ENCODE data around the gene JAG2. TPM values are rescaled to one million over a fixed set of nuclear protein-coding genes. Genes with fewer than 3 reads are reported as not detected.

Gene JAG2
- polyA plus RNA-seq, 2 donors, result 18.7 to 32.4 TPM

DNA sequence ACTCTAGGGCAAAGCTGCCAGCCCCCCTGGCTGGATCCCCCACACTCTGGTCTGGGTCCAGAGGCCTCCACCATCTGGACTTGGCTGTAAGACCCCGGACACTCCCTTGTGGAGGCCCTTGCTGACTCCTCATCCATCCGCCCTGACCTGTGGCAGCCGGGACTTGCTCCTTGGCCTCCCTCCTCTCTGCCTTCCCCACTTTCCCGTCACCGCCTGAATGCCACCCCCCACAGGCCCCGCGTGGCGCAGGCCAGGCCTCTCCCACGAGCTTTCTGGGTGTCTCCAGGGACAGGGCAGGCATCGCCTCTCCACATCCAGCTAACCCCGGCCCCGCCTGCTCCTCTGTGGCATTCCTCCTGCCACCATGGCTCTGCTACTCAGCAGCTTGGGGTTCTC lies 14.1 kb downstream of the JAG2 start:
- Histone ChIP-seq H3K27me3 (ENCODE audit: control insufficient read depth in 1 of 2, insufficient read depth in 2 of 2, low read length in 2 of 2) (no peaks in the 10 kb centered on the region), H3K9me3 (ENCODE audit: control insufficient read depth in 2 of 2, insufficient read depth in 1 of 2, low read depth in 1 of 2, low read length in 1 of 2) (no peaks in the 10 kb centered on the region), H3K4me3 (ENCODE audit: low read depth in 1 of 2, low read length in 2 of 2) (no peak overlapping the region), H3K36me3 (ENCODE audit: control insufficient read depth in 2 of 2, insufficient read depth in 2 of 2, low read length in 1 of 2) (peaks cover 0 to 2% of the 10 kb centered on the region in 2 donors), H3K4me1 (ENCODE audit: control insufficient read depth in 2 of 2, insufficient read depth in 2 of 2, low read length in 1 of 2) (peaks cover 0 to 3% of the 10 kb centered on the region in 2 donors), H3K27ac (ENCODE audit: low read depth in 2 of 2, low read length in 1 of 2) (no peak overlapping the region)
- 66 to 74% methylated on average over 11 to 12 of the region's 12 CpGs for WGBS, 2 donors

DNA sequence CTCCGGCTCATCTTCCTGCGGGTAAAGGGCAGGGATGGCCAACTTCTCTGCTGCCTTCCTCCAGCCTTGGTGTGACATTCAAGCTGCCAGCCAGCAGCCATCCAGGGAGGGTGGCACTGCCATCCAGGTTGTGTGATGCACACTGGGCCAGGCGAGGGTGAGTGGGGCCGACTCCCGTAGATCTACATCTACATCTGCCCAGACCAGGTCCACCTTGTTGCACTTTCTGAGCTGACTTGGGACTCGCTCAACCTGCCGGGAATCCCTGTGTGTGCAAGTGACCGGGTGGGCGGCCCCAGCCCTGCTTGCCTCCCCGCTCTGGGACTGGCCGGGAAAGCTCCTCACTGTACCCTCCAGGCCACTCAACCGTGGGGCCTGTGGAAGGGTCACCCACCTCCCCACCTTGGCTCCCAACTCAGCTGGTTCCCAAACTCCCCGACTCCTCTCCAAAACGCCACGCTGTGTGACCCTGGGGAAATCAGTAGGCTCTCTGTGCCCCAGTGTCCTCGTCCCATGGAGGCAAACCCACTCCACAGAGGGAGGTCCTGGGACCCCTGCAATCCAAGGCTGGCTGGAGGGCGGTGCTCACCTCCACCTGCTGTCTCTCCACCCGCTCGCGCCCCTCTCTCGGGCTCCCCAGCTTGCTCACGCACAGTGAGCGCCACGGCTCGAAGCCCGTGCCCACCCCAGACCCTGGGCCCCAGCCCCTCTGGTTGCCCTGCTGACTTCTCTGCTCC lies 14.7 kb downstream of the JAG2 start:
- Histone ChIP-seq H3K9me3 (ENCODE audit: control insufficient read depth in 2 of 2, insufficient read depth in 1 of 2, low read depth in 1 of 2, low read length in 1 of 2) (no peaks in the 10 kb centered on the region), H3K27ac (ENCODE audit: low read depth in 2 of 2, low read length in 1 of 2) (no peak overlapping the region), H3K4me3 (ENCODE audit: low read depth in 1 of 2, low read length in 2 of 2) (no peak overlapping the region), H3K4me1 (ENCODE audit: control insufficient read depth in 2 of 2, insufficient read depth in 2 of 2, low read length in 1 of 2) (peaks cover 0 to 3% of the 10 kb centered on the region in 2 donors), H3K27me3 (ENCODE audit: control insufficient read depth in 1 of 2, insufficient read depth in 2 of 2, low read length in 2 of 2) (no peaks in the 10 kb centered on the region), H3K36me3 (ENCODE audit: control insufficient read depth in 2 of 2, insufficient read depth in 2 of 2, low read length in 1 of 2) (peaks cover 0 to 2% of the 10 kb centered on the region in 2 donors)
- WGBS, 2 donors, result 84 to 87% methylated on average over 25 to 26 of the region's 26 CpGs

DNA sequence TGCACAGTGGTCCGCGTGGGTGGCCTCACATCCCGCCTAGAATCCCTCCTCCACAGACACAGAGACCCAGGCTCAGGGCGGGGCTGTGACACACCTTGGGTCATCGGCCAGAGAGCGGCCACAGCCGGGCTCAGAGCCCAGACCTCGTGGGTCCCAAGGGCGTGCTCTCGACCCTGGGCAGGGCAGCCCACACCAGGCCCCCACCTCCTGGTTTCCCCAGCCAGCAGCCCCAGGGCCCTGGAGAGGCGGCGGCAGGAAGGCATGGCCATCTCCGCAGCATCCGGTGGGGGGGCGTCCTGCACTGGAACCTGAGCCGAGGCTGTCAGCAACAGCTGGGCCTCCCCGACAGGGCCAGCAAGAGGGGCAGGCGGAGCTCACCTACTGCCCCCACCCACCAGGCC lies 15.2 kb downstream of the JAG2 start:
- Histone ChIP-seq H3K36me3 (ENCODE audit: control insufficient read depth in 2 of 2, insufficient read depth in 2 of 2, low read length in 1 of 2) (peaks cover 0 to 2% of the 10 kb centered on the region in 2 donors), H3K4me1 (ENCODE audit: control insufficient read depth in 2 of 2, insufficient read depth in 2 of 2, low read length in 1 of 2) (peaks cover 0 to 3% of the 10 kb centered on the region in 2 donors), H3K27me3 (ENCODE audit: control insufficient read depth in 1 of 2, insufficient read depth in 2 of 2, low read length in 2 of 2) (no peaks in the 10 kb centered on the region), H3K4me3 (ENCODE audit: low read depth in 1 of 2, low read length in 2 of 2) (no peak overlapping the region), H3K9me3 (ENCODE audit: control insufficient read depth in 2 of 2, insufficient read depth in 1 of 2, low read depth in 1 of 2, low read length in 1 of 2) (no peaks in the 10 kb centered on the region), H3K27ac (ENCODE audit: low read depth in 2 of 2, low read length in 1 of 2) (no peak overlapping the region)
- 59 to 67% methylated on average over 17 to 18 of the region's 18 CpGs for WGBS, 2 donors

DNA sequence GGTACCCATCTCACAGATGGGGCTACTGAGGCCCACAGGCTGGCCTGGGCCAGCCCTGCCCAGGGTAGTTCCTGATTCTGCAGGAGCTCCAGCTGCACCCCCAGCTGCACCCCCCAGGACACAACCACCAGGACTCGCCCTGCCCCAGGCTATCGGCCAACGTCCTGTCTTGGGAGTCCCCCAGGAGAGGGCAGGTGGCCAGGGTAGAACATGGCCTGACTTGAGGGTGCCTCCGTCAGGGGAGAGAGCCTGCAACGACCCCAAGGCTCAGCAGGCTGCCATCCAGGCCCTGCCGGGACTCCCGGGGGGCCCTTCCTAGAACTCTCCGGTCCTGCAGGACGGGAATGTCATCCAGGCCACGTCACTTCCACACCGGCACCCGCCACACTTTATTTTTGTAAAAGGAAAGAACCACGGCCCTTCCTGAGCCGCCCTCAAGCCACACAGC lies 15.8 kb downstream of the JAG2 start:
- WGBS, 2 donors, result 59 to 66% methylated on average over 14 of the region's 14 CpGs
- Histone ChIP-seq H3K36me3 (ENCODE audit: control insufficient read depth in 2 of 2, insufficient read depth in 2 of 2, low read length in 1 of 2) (peaks cover 0 to 2% of the 10 kb centered on the region in 2 donors), H3K4me3 (ENCODE audit: low read depth in 1 of 2, low read length in 2 of 2) (no peak overlapping the region), H3K9me3 (ENCODE audit: control insufficient read depth in 2 of 2, insufficient read depth in 1 of 2, low read depth in 1 of 2, low read length in 1 of 2) (no peaks in the 10 kb centered on the region), H3K27ac (ENCODE audit: low read depth in 2 of 2, low read length in 1 of 2) (no peak overlapping the region), H3K4me1 (ENCODE audit: control insufficient read depth in 2 of 2, insufficient read depth in 2 of 2, low read length in 1 of 2) (peaks cover 0 to 3% of the 10 kb centered on the region in 2 donors), H3K27me3 (ENCODE audit: control insufficient read depth in 1 of 2, insufficient read depth in 2 of 2, low read length in 2 of 2) (no peaks in the 10 kb centered on the region)

- 80 to 83% methylated on average over 44 of the region's 44 CpGs for WGBS, 2 donors
- Histone ChIP-seq H3K9me3 (ENCODE audit: control insufficient read depth in 2 of 2, insufficient read depth in 1 of 2, low read depth in 1 of 2, low read length in 1 of 2) (no peaks in the 10 kb centered on the region), H3K36me3 (ENCODE audit: control insufficient read depth in 2 of 2, insufficient read depth in 2 of 2, low read length in 1 of 2) (peaks cover 0 to 2% of the 10 kb centered on the region in 2 donors), H3K4me1 (ENCODE audit: control insufficient read depth in 2 of 2, insufficient read depth in 2 of 2, low read length in 1 of 2) (peaks cover 0 to 3% of the 10 kb centered on the region in 2 donors), H3K27ac (ENCODE audit: low read depth in 2 of 2, low read length in 1 of 2) (no peak overlapping the region), H3K27me3 (ENCODE audit: control insufficient read depth in 1 of 2, insufficient read depth in 2 of 2, low read length in 2 of 2) (no peaks in the 10 kb centered on the region), H3K4me3 (ENCODE audit: low read depth in 1 of 2, low read length in 2 of 2) (no peak overlapping the region)
Measured at GRCh38 chr14:105151838-105152793, 16.5 kb downstream of the JAG2 start.

DNA sequence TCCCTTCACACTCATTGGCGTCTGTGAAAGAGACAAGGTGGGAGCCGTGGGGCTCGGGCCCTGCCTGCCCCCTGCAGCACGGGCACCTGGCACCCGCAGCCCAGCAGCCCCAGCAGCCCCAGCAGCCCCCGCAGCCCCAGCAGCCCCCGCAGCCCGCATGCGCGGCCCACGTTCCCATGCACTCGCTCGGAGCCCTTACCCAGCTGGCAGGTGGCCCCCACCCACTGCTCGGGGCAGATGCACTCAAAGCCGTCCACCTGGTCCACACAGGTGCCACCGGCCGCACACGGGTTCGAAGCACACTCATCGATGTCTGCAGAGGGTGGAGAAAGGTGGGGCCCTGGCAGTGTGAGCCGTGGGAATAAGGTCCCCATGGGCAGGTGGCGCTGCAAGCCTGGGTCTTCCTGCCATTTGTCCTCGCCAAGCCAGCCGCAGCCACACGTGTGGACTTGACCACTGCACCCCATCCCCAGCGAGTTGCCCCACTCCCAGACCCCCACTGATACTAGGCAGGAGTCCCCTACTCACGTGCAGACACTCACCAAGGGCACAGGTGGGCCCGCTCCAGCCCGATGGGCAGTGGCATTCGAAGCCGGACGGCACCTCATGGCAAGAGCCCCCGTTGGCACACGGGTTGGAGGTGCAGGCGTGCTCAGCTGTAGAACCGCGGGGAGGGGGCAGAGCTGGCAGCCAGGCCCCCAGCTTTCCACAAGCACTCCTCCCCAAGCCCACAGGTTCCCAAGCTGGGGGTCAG lies 17.3 kb downstream of the JAG2 start:
- 87 to 90% methylated on average over 37 of the region's 37 CpGs for WGBS, 2 donors
- Histone ChIP-seq H3K27me3 (ENCODE audit: control insufficient read depth in 1 of 2, insufficient read depth in 2 of 2, low read length in 2 of 2) (no peaks in the 10 kb centered on the region), H3K4me3 (ENCODE audit: low read depth in 1 of 2, low read length in 2 of 2) (no peak overlapping the region), H3K36me3 (ENCODE audit: control insufficient read depth in 2 of 2, insufficient read depth in 2 of 2, low read length in 1 of 2) (peaks cover 0 to 6% of the 10 kb centered on the region in 2 donors), H3K27ac (ENCODE audit: low read depth in 2 of 2, low read length in 1 of 2) (no peak overlapping the region), H3K4me1 (ENCODE audit: control insufficient read depth in 2 of 2, insufficient read depth in 2 of 2, low read length in 1 of 2) (peaks cover 0 to 3% of the 10 kb centered on the region in 2 donors), H3K9me3 (ENCODE audit: control insufficient read depth in 2 of 2, insufficient read depth in 1 of 2, low read depth in 1 of 2, low read length in 1 of 2) (no peaks in the 10 kb centered on the region)

GRCh38 chr14:105150368-105151083 lies 18.1 kb downstream of the JAG2 start:
- 79 to 87% methylated on average over 34 to 35 of the region's 35 CpGs for WGBS, 2 donors
- no peak overlapping the region for H3K27ac ChIP-seq (ENCODE audit: low read depth in 2 of 2, low read length in 1 of 2)
- H3K4me1 ChIP-seq (ENCODE audit: control insufficient read depth in 2 of 2, insufficient read depth in 2 of 2, low read length in 1 of 2), result peaks cover 0 to 3% of the 10 kb centered on the region in 2 donors
- no peaks in the 10 kb centered on the region for H3K9me3 ChIP-seq (ENCODE audit: control insufficient read depth in 2 of 2, insufficient read depth in 1 of 2, low read depth in 1 of 2, low read length in 1 of 2)
- H3K4me3 ChIP-seq (ENCODE audit: low read depth in 1 of 2, low read length in 2 of 2), result no peak overlapping the region
- H3K36me3 ChIP-seq (ENCODE audit: control insufficient read depth in 2 of 2, insufficient read depth in 2 of 2, low read length in 1 of 2), result peaks cover 0 to 12% of the 10 kb centered on the region in 2 donors
- H3K27me3 ChIP-seq (ENCODE audit: control insufficient read depth in 1 of 2, insufficient read depth in 2 of 2, low read length in 2 of 2), result no peaks in the 10 kb centered on the region

DNA sequence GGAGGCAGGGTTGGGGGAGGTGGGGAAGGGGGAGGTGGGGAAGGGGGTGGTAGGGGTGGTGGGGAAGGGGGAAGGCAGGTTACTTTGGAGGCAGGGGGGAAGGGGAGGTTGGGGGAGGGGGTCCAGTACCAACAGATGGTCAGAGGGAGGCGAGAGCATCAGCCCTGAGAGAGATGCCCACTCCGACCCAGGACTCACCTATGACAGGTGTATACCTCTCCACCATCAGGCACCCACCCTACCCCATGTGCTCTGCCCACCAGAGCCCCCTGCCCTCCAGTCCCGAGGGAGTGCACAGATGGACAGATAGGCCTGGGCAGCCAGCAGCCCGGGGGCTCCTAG lies 18.6 kb downstream of the JAG2 start:
- Histone ChIP-seq H3K4me1 (ENCODE audit: control insufficient read depth in 2 of 2, insufficient read depth in 2 of 2, low read length in 1 of 2) (peaks cover 0 to 3% of the 10 kb centered on the region in 2 donors), H3K36me3 (ENCODE audit: control insufficient read depth in 2 of 2, insufficient read depth in 2 of 2, low read length in 1 of 2) (peaks cover 0 to 12% of the 10 kb centered on the region in 2 donors), H3K9me3 (ENCODE audit: control insufficient read depth in 2 of 2, insufficient read depth in 1 of 2, low read depth in 1 of 2, low read length in 1 of 2) (no peaks in the 10 kb centered on the region), H3K27ac (ENCODE audit: low read depth in 2 of 2, low read length in 1 of 2) (no peak overlapping the region), H3K4me3 (ENCODE audit: low read depth in 1 of 2, low read length in 2 of 2) (no peak overlapping the region), H3K27me3 (ENCODE audit: control insufficient read depth in 1 of 2, insufficient read depth in 2 of 2, low read length in 2 of 2) (no peaks in the 10 kb centered on the region)
- 81 to 90% methylated on average over 4 of the region's 4 CpGs for WGBS, 2 donors
